ENCODE results near the gene NRIP3. TPM values are rescaled to one million over a fixed set of nuclear protein-coding genes. Genes with fewer than 3 reads are reported as not detected.
A peak's percentile ranks its signal among the peaks of the same experiment; 100 is the strongest.

The NRIP3 gene
- total and polyA plus RNA-seq, 12 donors: 0.13 to 1.9 (median 1.1) TPM; not detected in 1

DNA sequence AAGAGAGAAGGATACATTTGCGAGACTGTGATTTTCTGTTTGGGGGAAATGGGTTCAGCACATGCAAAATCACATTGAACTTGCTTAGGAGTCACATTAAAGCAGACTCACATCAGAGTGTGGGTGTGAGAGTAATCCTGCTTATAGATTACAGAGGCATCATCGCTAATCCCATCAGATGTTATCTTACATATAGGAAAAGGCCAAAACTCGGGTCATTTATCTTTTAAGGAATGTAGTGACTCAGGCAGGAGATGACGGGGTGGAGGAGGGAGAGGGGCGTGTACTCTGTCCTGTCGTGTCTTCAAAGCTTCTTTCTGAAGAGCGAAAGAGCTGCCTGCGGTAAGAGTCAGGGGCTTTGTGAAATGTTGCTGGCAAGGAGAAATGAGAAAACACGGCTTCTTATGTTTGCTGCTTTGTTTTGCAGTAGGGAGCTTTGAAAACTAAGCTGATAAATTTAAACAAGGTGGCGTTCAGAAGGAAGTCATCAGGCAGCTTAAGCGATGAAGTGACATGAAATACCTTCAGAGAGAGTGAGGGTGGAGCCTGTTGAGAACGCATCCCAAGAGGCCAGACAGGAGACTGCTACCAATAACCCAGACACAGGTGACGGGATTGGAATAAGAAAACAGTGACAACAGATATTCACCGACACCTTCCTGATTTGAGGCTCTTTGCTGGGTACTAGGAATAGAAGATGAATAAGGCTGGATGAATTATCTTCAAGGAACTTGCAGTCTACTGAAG, 68.9 kb downstream of the NRIP3 start:
- H3K27me3 ChIP-seq: no peaks in the 10 kb centered on the region
- 55 to 62% methylated on average over 14 of the region's 14 CpGs for WGBS, 2 donors

DNA sequence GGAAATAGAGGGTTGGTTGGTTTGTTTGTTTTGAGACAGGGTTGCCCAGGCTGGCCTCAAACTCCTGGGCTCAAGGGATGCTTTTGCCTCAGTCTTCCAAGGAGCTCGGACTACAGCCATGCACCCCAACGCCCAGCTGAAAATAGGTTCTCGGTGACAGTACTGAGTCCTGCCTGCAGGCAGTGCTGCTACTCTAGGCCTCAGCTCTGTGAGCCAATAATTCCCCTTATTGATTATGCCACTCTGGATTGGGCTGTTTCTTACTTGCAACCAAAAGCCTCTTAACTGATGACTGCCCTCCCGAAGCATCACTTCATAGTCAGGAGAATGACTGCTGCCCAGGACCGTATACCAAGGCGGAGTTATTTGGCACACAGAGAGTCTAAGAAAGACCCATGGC, 69.9 kb downstream of the NRIP3 start:
- Histone ChIP-seq H3K4me1 (no peaks in the 10 kb centered on the region), H3K27ac (no peak overlapping the region), H3K27me3 (no peaks in the 10 kb centered on the region), H3K9me3 (no peaks in the 10 kb centered on the region), H3K36me3 (no peaks in the 10 kb centered on the region), H3K4me3 (no peak overlapping the region)
- ATAC-seq (no peak), DNase-seq (no peak)
- WGBS, 2 donors: 94 to 95% methylated on average over 6 of the region's 6 CpGs
- no peak for TF ChIP-seq CTCF (IDR thresholded peaks at IDR 0.05)
- intact Hi-C loops (cut with DNase I): no loop called here

More for the DNA sequence above, 68.9 kb downstream of the NRIP3 start:
- intact Hi-C loops (cut with DNase I): no loop called here
- Histone ChIP-seq H3K4me3 (no peak overlapping the region), H3K9me3 (no peaks in the 10 kb centered on the region), H3K4me1 (no peaks in the 10 kb centered on the region), H3K27ac (no peak overlapping the region), H3K36me3 (no peaks in the 10 kb centered on the region)
- DNase-seq (no peak), ATAC-seq (peak in 1 of 8 donors; percentile 31)
- no peak for TF ChIP-seq CTCF (IDR thresholded peaks at IDR 0.05)

GRCh38 chr11:8932564-8933180, 71.1 kb downstream of the NRIP3 start, which contains the start of gene C11orf16:
Gene C11orf16 (minus strand): TSS chr11:8932947. CDS start chr11:8932308, 639 bp downstream.
- 78 to 79% methylated on average over 12 of the region's 12 CpGs for WGBS, 2 donors
- no peak within 1 kb of the TSS for H3K27ac ChIP-seq
- no peak within 1 kb of the TSS for H3K4me3 ChIP-seq
- DNase-seq (no peak), ATAC-seq (peak in 1 of 8 donors; percentile 20)
- intact Hi-C loops (cut with DNase I): no loop called here
- no peaks in the 10 kb centered on the region for H3K4me1 ChIP-seq
- no peaks in the 10 kb centered on the region for H3K36me3 ChIP-seq
- H3K27me3 ChIP-seq: no peaks in the 10 kb centered on the region
- no peak for TF ChIP-seq CTCF (IDR thresholded peaks at IDR 0.05)
- H3K9me3 ChIP-seq: no peaks in the 10 kb centered on the region

Other genes starting within 250 kb of the NRIP3 start
- 10 to 100 TPM; 21.6 to 29.3 (median 25.5) TPM for gene AKIP1, start 92.8 kb downstream of the NRIP3 start, total RNA-seq
- 10 to 100 TPM; 11.1 to 23.3 TPM for gene AKIP1, start 92.8 kb downstream of the NRIP3 start, polyA plus RNA-seq
- gene C11orf16, start 71.1 kb downstream of the NRIP3 start, total RNA-seq: under 1 TPM in 1 of 10 donors, not detected in 9; 0.21 TPM
- gene C11orf16, start 71.1 kb downstream of the NRIP3 start, polyA plus RNA-seq: not detected
- not detected for gene ASCL3, start 61.0 kb downstream of the NRIP3 start, total RNA-seq
- gene ASCL3, start 61.0 kb downstream of the NRIP3 start, polyA plus RNA-seq: not detected
- gene TMEM9B, start 39.6 kb downstream of the NRIP3 start, total RNA-seq: 10 to 100 TPM; 35.5 to 52.8 (median 47.7) TPM
- 10 to 100 TPM; 23.8 to 56.7 TPM for gene TMEM9B, start 39.6 kb downstream of the NRIP3 start, polyA plus RNA-seq
- 1 to 10 TPM in 9 of 10 donors, under 1 TPM in 1; 0.98 to 4.1 (median 2.0) TPM for gene SCUBE2, start 87.6 kb upstream of the NRIP3 start, total RNA-seq
- gene SCUBE2, start 87.6 kb upstream of the NRIP3 start, polyA plus RNA-seq: under 1 TPM; 0.22 to 0.70 TPM